Panc1 (cell line): ENCODE measurements around the gene POMT2. TPM values are rescaled to one million over a fixed set of nuclear protein-coding genes. Genes with fewer than 3 reads are reported as not detected.

Source experiments
- ATAC-seq: fragments of 200-7000 bp; cut with Tn5 transposase; 2 replicates; pipeline ENCODE4 v1.9.1; 2020; ENCODE audit warnings: mild to moderate bottlenecking, moderate library complexity
- BruUV-seq: library from RNA; stranded (reverse); fragments of 400-500 nt; replicated peaks from 2 replicates; lab custom pipeline; 2021; lab: Mats Ljungman, UMichigan
- CTCF ChIA-PET: fragments of 300-600 bp; sonication (Branson Sonifier 250); formaldehyde crosslinking; loops from one replicate; lab custom pipeline; 2022; ENCODE audit warnings: antibody characterized with exemption; lab: Charles Lee
- POLR2A ChIA-PET: fragments of 300-600 bp; sonication (Branson Sonifier 250); formaldehyde crosslinking; loops from one replicate; lab custom pipeline; 2022; ENCODE audit warnings: antibody characterized with exemption; lab: Charles Lee
- DNase-seq: peaks from one replicate; pipeline ENCODE4 v3.0.0-alpha.2; 2010; ENCODE audit warnings: low read depth, low spot score
- H3K27ac ChIP-seq: 2 replicates; pipeline ENCODE4 v1.5.1; 2011; ENCODE audit warnings: mild to moderate bottlenecking, low read length, inconsistent platforms
- H3K27me3 ChIP-seq: fragments of 200-500 bp; sonication (Bioruptor generic); 2 replicates; pipeline ENCODE4 v1.6.0; 2014; ENCODE audit warnings: low read length, inconsistent platforms; ENCODE audit not compliant: control insufficient read depth, insufficient read depth
- H3K36me3 ChIP-seq: fragments of 200-500 bp; sonication (Bioruptor generic); 2 replicates; pipeline ENCODE4 v1.5.1; 2014; ENCODE audit warnings: inconsistent platforms, mild to moderate bottlenecking, low read length, moderate library complexity; ENCODE audit not compliant: control insufficient read depth, insufficient read depth
- H3K4me1 ChIP-seq: 2 replicates; pipeline ENCODE4 v1.5.1; 2011; ENCODE audit warnings: inconsistent platforms, mild to moderate bottlenecking, low read length, moderate library complexity; ENCODE audit not compliant: control insufficient read depth, insufficient read depth
- H3K4me3 ChIP-seq, 2 experiments: 2 replicates each; pipeline ENCODE4 v1.5.1; 2011 to 2012; ENCODE audit warnings: low read depth in 2 of 2, low read length in 2 of 2, mild to moderate bottlenecking in 2 of 2, inconsistent platforms in 1 of 2, moderate library complexity in 1 of 2
- H3K9me3 ChIP-seq: fragments of 200-500 bp; sonication (Bioruptor generic); 2 replicates; pipeline ENCODE4 v1.5.1; 2014; ENCODE audit warnings: low read depth, mild to moderate bottlenecking, inconsistent platforms, low read length, moderate library complexity; ENCODE audit not compliant: control insufficient read depth, insufficient read depth
- POLR2AphosphoS5 ChIP-seq: IDR thresholded peaks from 2 replicates; pipeline ENCODE4 v1.6.1; 2012; ENCODE audit warnings: mild to moderate bottlenecking, low read depth, low read length, moderate library complexity
- SIN3A ChIP-seq: IDR thresholded peaks from 2 replicates; pipeline ENCODE4 v1.6.1; 2012; ENCODE audit warnings: low read depth, mild to moderate bottlenecking, low read length, moderate library complexity, borderline replicate concordance; ENCODE audit not compliant: insufficient read depth
- TCF7L2 ChIP-seq: IDR thresholded peaks from 2 replicates; pipeline ENCODE4 v1.6.1; 2011; ENCODE audit warnings: mild to moderate bottlenecking, low read depth, low read length, inconsistent platforms
- in situ Hi-C: cut with HindIII; loops from 2 replicates; pipeline ENCODE4 v1.10.0; 2016; ENCODE audit warnings: low sequenced_read_pairs, low pct_unique_long_range_greater_than_20kb
- intact Hi-C: fragments of 100-400 bp; cut with micrococcal nuclease; formaldehyde crosslinking; loops from one replicate; pipeline ENCODE4 v1.10.0; 2022; ENCODE audit not compliant: unreplicated experiment
- total RNA-seq: library from RNA; stranded (reverse); gene quantifications from one replicate; pipeline ENCODE4 v1.2.1, GENCODE V29; 2021; ENCODE audit not compliant: unreplicated experiment
- TF ChIP-seq, protein P1 (sequence below), 2 experiments: IDR thresholded peaks; 2 replicates each; pipeline ENCODE4 v1.6.1; 2011 to 2012; ENCODE audit warnings: low read depth in 2 of 2, control low read depth in 1 of 2, low read length in 1 of 2, mild to moderate bottlenecking in 1 of 2, moderate library complexity in 1 of 2; ENCODE audit not compliant: insufficient read depth in 1 of 2
- TF ChIP-seq, protein P2 (sequence below): fragments of 450-650 bp; IDR thresholded peaks from 2 replicates; pipeline ENCODE4 v1.5.1; 2017; ENCODE audit warnings: mild to moderate bottlenecking

POMT2 gene
- total RNA-seq, 1 experiment from 2014 or later, result 43.5 TPM

DNA sequence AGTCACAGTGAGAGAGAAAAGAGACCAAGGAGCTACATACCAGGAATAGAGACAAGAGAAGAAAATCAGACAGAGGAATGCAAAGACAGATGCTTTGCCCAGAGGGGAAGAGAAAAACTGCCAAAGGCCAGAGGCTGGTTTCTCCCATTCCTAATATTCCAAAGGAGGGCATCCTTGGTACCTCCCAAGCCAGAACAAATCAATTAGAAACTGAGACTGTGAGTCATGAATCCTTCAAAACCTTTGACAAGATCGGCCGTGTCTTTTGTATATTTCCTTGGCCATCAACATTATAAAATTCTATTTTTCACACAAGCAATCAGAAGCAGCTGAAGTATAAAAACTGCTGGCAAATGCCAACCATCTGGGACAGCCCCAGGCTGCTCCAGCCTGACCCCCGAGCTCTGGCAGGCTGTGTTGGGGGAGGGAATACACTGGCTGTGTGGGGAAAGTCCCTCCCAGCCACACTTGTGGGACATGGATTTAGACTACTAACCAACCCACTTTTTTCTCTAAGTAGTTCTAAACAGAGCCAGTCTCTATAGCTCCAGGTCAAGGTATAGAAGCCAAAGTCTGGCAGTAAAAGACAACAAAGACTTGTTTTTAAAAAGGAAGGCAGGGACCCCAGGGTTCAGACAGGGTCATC, 13.7 kb downstream of the POMT2 start:
- no peaks in the 10 kb centered on the region for H3K27me3 ChIP-seq
- no peaks in the 10 kb centered on the region for H3K9me3 ChIP-seq
- no peak overlapping the region for H3K4me3 ChIP-seq
- no peaks in the 10 kb centered on the region for H3K36me3 ChIP-seq
- POLR2A ChIA-PET, result no interaction called here
- intact Hi-C loops (no loop called here), in situ Hi-C loops (no loop called here)
- no peak for ATAC-seq
- DNase-seq, result no peak
- TF ChIP-seq, protein P1, sequence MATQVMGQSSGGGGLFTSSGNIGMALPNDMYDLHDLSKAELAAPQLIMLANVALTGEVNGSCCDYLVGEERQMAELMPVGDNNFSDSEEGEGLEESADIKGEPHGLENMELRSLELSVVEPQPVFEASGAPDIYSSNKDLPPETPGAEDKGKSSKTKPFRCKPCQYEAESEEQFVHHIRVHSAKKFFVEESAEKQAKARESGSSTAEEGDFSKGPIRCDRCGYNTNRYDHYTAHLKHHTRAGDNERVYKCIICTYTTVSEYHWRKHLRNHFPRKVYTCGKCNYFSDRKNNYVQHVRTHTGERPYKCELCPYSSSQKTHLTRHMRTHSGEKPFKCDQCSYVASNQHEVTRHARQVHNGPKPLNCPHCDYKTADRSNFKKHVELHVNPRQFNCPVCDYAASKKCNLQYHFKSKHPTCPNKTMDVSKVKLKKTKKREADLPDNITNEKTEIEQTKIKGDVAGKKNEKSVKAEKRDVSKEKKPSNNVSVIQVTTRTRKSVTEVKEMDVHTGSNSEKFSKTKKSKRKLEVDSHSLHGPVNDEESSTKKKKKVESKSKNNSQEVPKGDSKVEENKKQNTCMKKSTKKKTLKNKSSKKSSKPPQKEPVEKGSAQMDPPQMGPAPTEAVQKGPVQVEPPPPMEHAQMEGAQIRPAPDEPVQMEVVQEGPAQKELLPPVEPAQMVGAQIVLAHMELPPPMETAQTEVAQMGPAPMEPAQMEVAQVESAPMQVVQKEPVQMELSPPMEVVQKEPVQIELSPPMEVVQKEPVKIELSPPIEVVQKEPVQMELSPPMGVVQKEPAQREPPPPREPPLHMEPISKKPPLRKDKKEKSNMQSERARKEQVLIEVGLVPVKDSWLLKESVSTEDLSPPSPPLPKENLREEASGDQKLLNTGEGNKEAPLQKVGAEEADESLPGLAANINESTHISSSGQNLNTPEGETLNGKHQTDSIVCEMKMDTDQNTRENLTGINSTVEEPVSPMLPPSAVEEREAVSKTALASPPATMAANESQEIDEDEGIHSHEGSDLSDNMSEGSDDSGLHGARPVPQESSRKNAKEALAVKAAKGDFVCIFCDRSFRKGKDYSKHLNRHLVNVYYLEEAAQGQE (IDR thresholded peaks at IDR 0.05; ENCODE audit: insufficient read depth in 1 of 2, low read depth in 2 of 2, low read length in 1 of 2), result no peak
- TF ChIP-seq, protein P2, sequence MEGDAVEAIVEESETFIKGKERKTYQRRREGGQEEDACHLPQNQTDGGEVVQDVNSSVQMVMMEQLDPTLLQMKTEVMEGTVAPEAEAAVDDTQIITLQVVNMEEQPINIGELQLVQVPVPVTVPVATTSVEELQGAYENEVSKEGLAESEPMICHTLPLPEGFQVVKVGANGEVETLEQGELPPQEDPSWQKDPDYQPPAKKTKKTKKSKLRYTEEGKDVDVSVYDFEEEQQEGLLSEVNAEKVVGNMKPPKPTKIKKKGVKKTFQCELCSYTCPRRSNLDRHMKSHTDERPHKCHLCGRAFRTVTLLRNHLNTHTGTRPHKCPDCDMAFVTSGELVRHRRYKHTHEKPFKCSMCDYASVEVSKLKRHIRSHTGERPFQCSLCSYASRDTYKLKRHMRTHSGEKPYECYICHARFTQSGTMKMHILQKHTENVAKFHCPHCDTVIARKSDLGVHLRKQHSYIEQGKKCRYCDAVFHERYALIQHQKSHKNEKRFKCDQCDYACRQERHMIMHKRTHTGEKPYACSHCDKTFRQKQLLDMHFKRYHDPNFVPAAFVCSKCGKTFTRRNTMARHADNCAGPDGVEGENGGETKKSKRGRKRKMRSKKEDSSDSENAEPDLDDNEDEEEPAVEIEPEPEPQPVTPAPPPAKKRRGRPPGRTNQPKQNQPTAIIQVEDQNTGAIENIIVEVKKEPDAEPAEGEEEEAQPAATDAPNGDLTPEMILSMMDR, result no peak
- TF ChIP-seq TCF7L2 (no peak), SIN3A (no peak), POLR2AphosphoS5 (no peak)
- peaks cover 23% of the 10 kb centered on the region for H3K4me1 ChIP-seq
- no peak overlapping the region; the same call in 1 of the 2 replicates for H3K27ac ChIP-seq
- no TSS peak for BruUV-seq
- CTCF ChIA-PET, result interaction anchor here (1.5 kb wide), 1 partner anchor 9 kb away, joined by 4 read pairs; no protein-coding TSS in a partner anchor

DNA sequence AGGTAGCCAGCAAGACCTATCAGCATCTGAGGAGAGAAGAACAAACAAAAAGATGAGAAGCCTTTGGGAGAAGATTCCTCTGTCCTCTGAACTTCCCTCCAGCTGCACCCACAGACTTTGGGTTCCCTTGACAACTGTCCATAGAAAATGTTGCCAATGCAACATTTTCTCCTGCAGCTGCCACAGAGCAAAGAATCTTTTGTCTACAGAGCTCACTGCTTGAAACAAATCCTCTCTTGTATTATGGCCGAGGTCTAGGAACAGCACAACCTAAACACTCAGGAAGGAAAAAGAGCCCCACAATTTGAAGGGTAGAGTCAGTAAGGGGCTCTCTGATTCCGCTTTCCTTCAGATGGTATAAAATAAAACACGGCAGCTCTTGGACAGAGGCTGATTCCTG, 14.3 kb downstream of the POMT2 start:
- H3K9me3 ChIP-seq, result no peaks in the 10 kb centered on the region
- in situ Hi-C loops (no loop called here), intact Hi-C loops (no loop called here)
- TF ChIP-seq TCF7L2 (no peak), SIN3A (no peak), POLR2AphosphoS5 (no peak)
- TF ChIP-seq, protein P2, result no peak
- TF ChIP-seq, protein P1 (IDR thresholded peaks at IDR 0.05; ENCODE audit: insufficient read depth in 1 of 2, low read depth in 2 of 2, low read length in 1 of 2), result no peak
- no peak overlapping the region; the same call in 1 of the 2 replicates for H3K27ac ChIP-seq
- H3K4me3 ChIP-seq, result no peak overlapping the region
- peaks cover 23% of the 10 kb centered on the region for H3K4me1 ChIP-seq
- H3K27me3 ChIP-seq, result no peaks in the 10 kb centered on the region
- H3K36me3 ChIP-seq, result no peaks in the 10 kb centered on the region
- ATAC-seq (no peak), DNase-seq (no peak)
- POLR2A ChIA-PET, result no interaction called here
- CTCF ChIA-PET, result interaction anchor here (1.5 kb wide), 1 partner anchor 9 kb away, joined by 4 read pairs; no protein-coding TSS in a partner anchor
- no TSS peak for BruUV-seq
